ENCODE data around the gene VPS13D. TPM values are rescaled to one million over a fixed set of nuclear protein-coding genes. Genes with fewer than 3 reads are reported as not detected.

The VPS13D gene
- total RNA-seq, 1 donor, result 37.5 TPM

GRCh38 chr1:12402159-12402673 lies 172.4 kb downstream of the VPS13D start:
- no peak for TF ChIP-seq CTCF (IDR thresholded peaks at IDR 0.05; ENCODE audit: insufficient read depth, low read length)
- H3K4me3 ChIP-seq (ENCODE audit: low read depth, low read length), result no peak overlapping the region
- no peak for DNase-seq (ENCODE audit: low read depth)

- DNase-seq (ENCODE audit: low read depth), result no peak
- no peak for TF ChIP-seq CTCF (IDR thresholded peaks at IDR 0.05; ENCODE audit: insufficient read depth, low read length)
- no peak overlapping the region for H3K4me3 ChIP-seq (ENCODE audit: low read depth, low read length)
These were observed 173.0 kb downstream of the VPS13D start for GRCh38 chr1:12402842-12403241.

- no peak overlapping the region for H3K4me3 ChIP-seq (ENCODE audit: low read depth, low read length)
- DNase-seq (ENCODE audit: low read depth), result no peak
- TF ChIP-seq CTCF (IDR thresholded peaks at IDR 0.05; ENCODE audit: insufficient read depth, low read length), result no peak
These were observed 175.1 kb downstream of the VPS13D start for GRCh38 chr1:12404918-12405317.

- H3K4me3 ChIP-seq (ENCODE audit: low read depth, low read length), result no peak overlapping the region
- DNase-seq (ENCODE audit: low read depth), result peak; percentile 83
- TF ChIP-seq CTCF (IDR thresholded peaks at IDR 0.05; ENCODE audit: insufficient read depth, low read length), result peak; percentile 39
These were observed 175.7 kb downstream of the VPS13D start for GRCh38 chr1:12405325-12406210.

GRCh38 chr1:12406211-12407021 lies 176.6 kb downstream of the VPS13D start:
- no peak for TF ChIP-seq CTCF (IDR thresholded peaks at IDR 0.05; ENCODE audit: insufficient read depth, low read length)
- H3K4me3 ChIP-seq (ENCODE audit: low read depth, low read length), result no peak overlapping the region
- DNase-seq (ENCODE audit: low read depth), result peak; percentile 85

GRCh38 chr1:12407050-12407961 lies 177.5 kb downstream of the VPS13D start:
- DNase-seq (ENCODE audit: low read depth), result peak; percentile 80
- no peak overlapping the region for H3K4me3 ChIP-seq (ENCODE audit: low read depth, low read length)
- peak; percentile 45 for TF ChIP-seq CTCF (IDR thresholded peaks at IDR 0.05; ENCODE audit: insufficient read depth, low read length)
